Smooth muscle cell (in vitro differentiated cells): ENCODE measurements around the gene OARD1. TPM values are rescaled to one million over a fixed set of nuclear protein-coding genes. Genes with fewer than 3 reads are reported as not detected.
A peak's percentile ranks its signal among the peaks of the same experiment; 100 is the strongest.

Experiments used
- DNase-seq: peaks from one replicate; lab custom pipeline; 2025; ENCODE audit not compliant: unreplicated experiment; lab: John Stamatoyannopoulos, UW
- H2AFZ ChIP-seq: fragments of 200-600 bp; sonication (generic); 2 replicates; pipeline ENCODE4 v1.6.0; 2016; ENCODE audit warnings: antibody characterized with exemption, low read depth, mild to moderate bottlenecking
- H3F3A ChIP-seq: fragments of 200-600 bp; sonication (generic); 2 replicates; pipeline ENCODE4 v1.6.0; 2017; ENCODE audit warnings: antibody characterized with exemption, low read depth
- H3K27ac ChIP-seq: fragments of 200-600 bp; sonication (generic); 2 replicates; pipeline ENCODE4 v1.5.1; 2016; ENCODE audit warnings: low read depth, mild to moderate bottlenecking
- H3K27me3 ChIP-seq: fragments of 200-600 bp; sonication (generic); 2 replicates; pipeline ENCODE4 v1.6.1; 2016; ENCODE audit warnings: low read depth, mild to moderate bottlenecking
- H3K36me3 ChIP-seq: fragments of 200-600 bp; sonication (generic); 2 replicates; pipeline ENCODE4 v1.5.1; 2016; ENCODE audit warnings: low read depth
- H3K4me1 ChIP-seq: fragments of 200-600 bp; sonication (generic); 2 replicates; pipeline ENCODE4 v1.5.1; 2016; ENCODE audit warnings: low read depth
- H3K4me2 ChIP-seq: fragments of 200-600 bp; sonication (generic); 2 replicates; pipeline ENCODE4 v1.6.0; 2016; ENCODE audit warnings: mild to moderate bottlenecking
- H3K4me3 ChIP-seq: fragments of 200-600 bp; sonication (generic); 2 replicates; pipeline ENCODE4 v1.5.1; 2016; ENCODE audit warnings: mild to moderate bottlenecking
- H3K79me2 ChIP-seq: fragments of 200-600 bp; sonication (generic); 2 replicates; pipeline ENCODE4 v1.6.0; 2016; ENCODE audit warnings: low read depth, mild to moderate bottlenecking
- H3K9ac ChIP-seq: fragments of 200-600 bp; sonication (generic); 2 replicates; pipeline ENCODE4 v1.6.0; 2016; ENCODE audit warnings: low read depth
- H3K9me3 ChIP-seq: fragments of 200-600 bp; sonication (generic); replicated peaks from 2 replicates; pipeline ENCODE4 v1.5.1; 2016; ENCODE audit warnings: low read depth
- H4K20me1 ChIP-seq: fragments of 200-600 bp; sonication (generic); 2 replicates; pipeline ENCODE4 v1.6.0; 2016; ENCODE audit warnings: low read depth
- WGBS: methylation state at CpG from one replicate; pipeline ENCODE4 v1.1.7; 2016; ENCODE audit warnings: low lambda C conversion rate; 5-methylcytosine and 5-hydroxymethylcytosine counted together
- polyA plus RNA-seq: library from polyadenylated mRNA; unstranded; fragments of >200 nt; fragmentation: Nextera tagmentation; extraction: Ambion mirVana; gene quantifications from 2 replicates; pipeline ENCODE4 v1.2.1, GENCODE V29; 2016
- total RNA-seq: library from RNA; depleted of rRNA; stranded (reverse); fragments of >200 nt; gene quantifications from 2 replicates; pipeline ENCODE4 v1.2.3, GENCODE V29; 2014
- TF ChIP-seq, protein P1 (sequence below): fragments of 200-600 bp; sonication (generic); IDR thresholded peaks from 2 replicates; pipeline ENCODE4 v1.5.1; 2017; ENCODE audit warnings: borderline replicate concordance, mild to moderate bottlenecking, antibody characterized with exemption; ENCODE audit not compliant: insufficient read depth, poor library complexity, severe bottlenecking

OARD1 gene
- total and polyA plus RNA-seq, 2 experiments from 2014 or later: 15.0 to 21.2 TPM

GRCh38 chr6:41097467-41098090 lies 25.4 kb upstream of the OARD1 start:
- peaks cover 87% of the 10 kb centered on the region for H4K20me1 ChIP-seq
- no peak overlapping the region for H3K4me2 ChIP-seq

GRCh38 chr6:41093729-41094128 lies 21.6 kb upstream of the OARD1 start:
- no peak overlapping the region for H3K4me3 ChIP-seq
- WGBS: 96% methylated on average over 6 of the region's 6 CpGs
- no peaks in the 10 kb centered on the region for H3K9me3 ChIP-seq
- H4K20me1 ChIP-seq: peaks cover 92% of the 10 kb centered on the region
- peaks cover 83% of the 10 kb centered on the region for H3K36me3 ChIP-seq
- TF ChIP-seq, protein P1, sequence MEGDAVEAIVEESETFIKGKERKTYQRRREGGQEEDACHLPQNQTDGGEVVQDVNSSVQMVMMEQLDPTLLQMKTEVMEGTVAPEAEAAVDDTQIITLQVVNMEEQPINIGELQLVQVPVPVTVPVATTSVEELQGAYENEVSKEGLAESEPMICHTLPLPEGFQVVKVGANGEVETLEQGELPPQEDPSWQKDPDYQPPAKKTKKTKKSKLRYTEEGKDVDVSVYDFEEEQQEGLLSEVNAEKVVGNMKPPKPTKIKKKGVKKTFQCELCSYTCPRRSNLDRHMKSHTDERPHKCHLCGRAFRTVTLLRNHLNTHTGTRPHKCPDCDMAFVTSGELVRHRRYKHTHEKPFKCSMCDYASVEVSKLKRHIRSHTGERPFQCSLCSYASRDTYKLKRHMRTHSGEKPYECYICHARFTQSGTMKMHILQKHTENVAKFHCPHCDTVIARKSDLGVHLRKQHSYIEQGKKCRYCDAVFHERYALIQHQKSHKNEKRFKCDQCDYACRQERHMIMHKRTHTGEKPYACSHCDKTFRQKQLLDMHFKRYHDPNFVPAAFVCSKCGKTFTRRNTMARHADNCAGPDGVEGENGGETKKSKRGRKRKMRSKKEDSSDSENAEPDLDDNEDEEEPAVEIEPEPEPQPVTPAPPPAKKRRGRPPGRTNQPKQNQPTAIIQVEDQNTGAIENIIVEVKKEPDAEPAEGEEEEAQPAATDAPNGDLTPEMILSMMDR: no peak
- DNase-seq: no peak
- no peaks in the 10 kb centered on the region for H3K27me3 ChIP-seq
- no peak overlapping the region for H2AFZ ChIP-seq
- no peak overlapping the region for H3K27ac ChIP-seq
- H3F3A ChIP-seq: peaks cover 10% of the 10 kb centered on the region
- no peak overlapping the region for H3K9ac ChIP-seq
- H3K4me2 ChIP-seq: no peak overlapping the region
- H3K4me1 ChIP-seq: no peaks in the 10 kb centered on the region
- H3K79me2 ChIP-seq: peaks cover 5% of the 10 kb centered on the region

More at GRCh38 chr6:41097467-41098090, 25.4 kb upstream of the OARD1 start:
- Histone ChIP-seq H3K9me3 (no peaks in the 10 kb centered on the region), H3K4me3 (no peak overlapping the region), H3F3A (peaks cover 10% of the 10 kb centered on the region), H3K4me1 (no peaks in the 10 kb centered on the region), H3K9ac (no peak overlapping the region), H3K36me3 (peaks cover 71% of the 10 kb centered on the region), H3K79me2 (peaks cover 4% of the 10 kb centered on the region), H3K27me3 (no peaks in the 10 kb centered on the region), H2AFZ (no peak overlapping the region), H3K27ac (peak overlapping the region; percentile 17)
- WGBS: 67% methylated on average over 5 of the region's 5 CpGs
- TF ChIP-seq, protein P1: no peak
- DNase-seq: no peak

- H3K27me3 ChIP-seq: no peaks in the 10 kb centered on the region
- no peak for DNase-seq
- H3K4me3 ChIP-seq: no peak overlapping the region
Observed at GRCh38 chr6:41092421-41093140, 20.4 kb upstream of the OARD1 start.

More at GRCh38 chr6:41092421-41093140, 20.4 kb upstream of the OARD1 start:
- Histone ChIP-seq H3K9ac (no peak overlapping the region), H3K9me3 (no peaks in the 10 kb centered on the region), H3K79me2 (peaks cover 8% of the 10 kb centered on the region), H3F3A (peaks cover 10% of the 10 kb centered on the region), H3K4me2 (no peak overlapping the region), H4K20me1 (peaks cover 93% of the 10 kb centered on the region), H2AFZ (no peak overlapping the region), H3K27ac (no peak overlapping the region), H3K4me1 (no peaks in the 10 kb centered on the region), H3K36me3 (peaks cover 75% of the 10 kb centered on the region)
- WGBS: 100% methylated on average over 4 of the region's 4 CpGs
- TF ChIP-seq, protein P1: peak; percentile 36
